ENCODE data around the gene TAOK3. TPM values are rescaled to one million over a fixed set of nuclear protein-coding genes. Genes with fewer than 3 reads are reported as not detected.

TAOK3 gene
- total and polyA plus RNA-seq, 2 donors (not counting 3 experiments of a cell fraction or from before 2014, with no cell fraction given) = 11.3 to 23.1 TPM

DNA sequence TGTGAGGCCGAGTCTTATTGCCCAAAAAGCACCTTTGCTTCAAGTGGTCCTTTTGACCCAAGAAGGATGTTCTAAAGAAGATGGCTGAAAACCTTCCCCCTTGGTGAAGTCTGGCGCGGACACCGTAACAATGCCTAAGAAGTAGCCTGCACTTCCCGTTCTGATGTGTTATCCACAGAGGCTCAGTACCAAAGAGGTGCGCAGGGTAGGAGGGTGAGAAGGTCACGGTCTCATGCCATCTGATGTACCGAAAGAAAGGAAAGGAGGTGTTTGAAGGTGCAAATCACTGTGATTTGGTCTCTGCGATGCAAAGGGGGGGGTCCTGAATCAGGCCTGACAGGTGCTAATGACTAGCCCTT lies 226.9 kb downstream of the TAOK3 start:
- Histone ChIP-seq H2AFZ (ENCODE audit: low read depth, low read length) (no peak overlapping the region), H3K9me1 (replicated peaks; ENCODE audit: control insufficient read depth, extremely low read depth, insufficient read depth, low read length) (no peaks in the 10 kb centered on the region), H3K27ac (ENCODE audit: insufficient read depth, low read depth, low read length) (no peak overlapping the region), H4K20me1 (replicated peaks; ENCODE audit: control insufficient read depth, extremely low read depth, insufficient read depth, low read length) (no peaks in the 10 kb centered on the region), H3K79me2 (ENCODE audit: control insufficient read depth, insufficient read depth, low read length) (no peaks in the 10 kb centered on the region), H3K4me2 (ENCODE audit: insufficient read depth, low read length) (no peak overlapping the region), H3K4me1 (ENCODE audit: control insufficient read depth, extremely low read depth, insufficient read depth, low read length) (no peaks in the 10 kb centered on the region), H3K27me3 (ENCODE audit: control insufficient read depth in 2 of 2, insufficient read depth in 2 of 2, low read length in 2 of 2) (no peaks in the 10 kb centered on the region), H3K9ac (replicated peaks; ENCODE audit: extremely low read depth, insufficient read depth, low read length) (no peak overlapping the region), H3K36me3 (ENCODE audit: control insufficient read depth in 2 of 2, extremely low read depth in 1 of 2, insufficient read depth in 2 of 2, low read length in 2 of 2) (peaks cover 7 to 22% of the 10 kb centered on the region in 2 experiments), H3K4me3 (replicated peaks in 1 of 3; ENCODE audit: insufficient read depth in 1 of 3, low read depth in 1 of 3, low read length in 3 of 3) (no peak overlapping the region), H3K9me3 (replicated peaks; ENCODE audit: control insufficient read depth, insufficient read depth, low read length) (no peaks in the 10 kb centered on the region)
- DNase-seq (ENCODE audit: low read depth, low spot score) = no peak
- dilution Hi-C loops (cut with MboI; ENCODE audit: extremely low pct_ligation_motif_present, low sequenced_read_pairs) (no loop called here), intact Hi-C loops (cut with micrococcal nuclease) (no loop called here)
- no peak for FAIRE-seq
- TF ChIP-seq POLR2AphosphoS5 (IDR thresholded peaks at IDR 0.05; ENCODE audit: insufficient read depth, low read depth, low read length) (no peak), GATA2 (IDR thresholded peaks at IDR 0.05; ENCODE audit: insufficient read depth, insufficient read length, low read depth, low read length) (no peak), FOS (IDR thresholded peaks at IDR 0.05; ENCODE audit: borderline replicate concordance, insufficient read depth, low read length) (no peak), JUN (IDR thresholded peaks at IDR 0.05; ENCODE audit: borderline replicate concordance, insufficient read depth, insufficient read length, low read depth) (no peak), POLR2A (IDR thresholded peaks at IDR 0.05; ENCODE audit: low read depth, low read length) (no peak), MYC (IDR thresholded peaks at IDR 0.05; ENCODE audit: low read depth, low read length) (no peak), EZH2 (IDR thresholded peaks at IDR 0.05; ENCODE audit: borderline replicate concordance, low read depth, low read length, severe bottlenecking) (no peak), CTCF (IDR thresholded peaks at IDR 0.05; ENCODE audit: extremely low read depth in 1 of 2, insufficient read depth in 1 of 2, low read depth in 1 of 2, low read length in 2 of 2) (no peak)
- TF ChIP-seq, protein P1, sequence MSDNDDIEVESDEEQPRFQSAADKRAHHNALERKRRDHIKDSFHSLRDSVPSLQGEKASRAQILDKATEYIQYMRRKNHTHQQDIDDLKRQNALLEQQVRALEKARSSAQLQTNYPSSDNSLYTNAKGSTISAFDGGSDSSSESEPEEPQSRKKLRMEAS (IDR thresholded peaks at IDR 0.05; ENCODE audit: insufficient read depth, insufficient read length) = no peak
- ChIA-PET POLR2A (no interaction called here), CTCF (interaction anchor here (1.4 to 1.5 kb wide), 2 partner anchors 10 to 19 kb away, joined by 3 read pairs; partner anchors contain the start of gene PEBP1)
- no TSS peak for BruUV-seq (replicated peaks)

All from endothelial cell of umbilical vein (primary cell).